HepG2 (cell line): ENCODE measurements around the gene BCL6B. TPM values are rescaled to one million over a fixed set of nuclear protein-coding genes. Genes with fewer than 3 reads are reported as not detected.

Experiments used
- ATAC-seq: fragments of 200-7000 bp; cut with Tn5 transposase; 3 replicates; pipeline ENCODE4 v1.9.1; 2020; ENCODE audit warnings: mild to moderate bottlenecking, moderate library complexity
- BruUV-seq: library from RNA; stranded (reverse); fragments of 400-500 nt; replicated peaks from 2 replicates; lab custom pipeline; 2021; lab: Mats Ljungman, UMichigan
- CTCF ChIA-PET: fragments of 300-600 bp; formaldehyde crosslinking; extraction: SDS; loops from one replicate; lab custom pipeline; 2021; ENCODE audit warnings: low total read pairs, inconsistent platforms, low intra/inter-chr PET ratio; lab: Yijun Ruan, JAX
- POLR2A ChIA-PET: fragments of 350-600 bp; sonication (Branson Sonifier 250); formaldehyde crosslinking; loops from one replicate; lab custom pipeline; 2020; ENCODE audit warnings: antibody characterized with exemption, inconsistent platforms; lab: Yijun Ruan, JAX
- DNase-seq: peaks from one replicate; pipeline ENCODE4 v3.0.0-alpha.2; 2015; ENCODE audit warnings: low spot score
- FAIRE-seq: peaks from 3 replicates; lab custom pipeline; 2011; peaks lifted over from hg19 to GRCh38; lab: Jason Lieb, UNC
- H2AFZ ChIP-seq: one replicate; pipeline ENCODE4 v1.6.1; 2011; ENCODE audit warnings: low read length, inconsistent platforms
- H3K27ac ChIP-seq: fragments of 300-600 bp; 3 replicates; pipeline ENCODE4 v1.8.0; 2011; ENCODE audit warnings: mixed run types, mild to moderate bottlenecking, mixed read lengths, low read length, inconsistent platforms; ENCODE audit not compliant: insufficient read depth; ENCODE audit errors: extremely low read length
- H3K27me3 ChIP-seq, 2 experiments: fragments of 200-600 bp in 1 of 2; 2 replicates in 1 of 2; 3 replicates in 1 of 2; pipeline versions ENCODE4 v1.6.0 to v1.8.0; 2011; ENCODE audit warnings: low read length in 2 of 2, mild to moderate bottlenecking in 2 of 2, moderate library complexity in 2 of 2, inconsistent platforms in 1 of 2; ENCODE audit not compliant: insufficient read depth in 2 of 2, control insufficient read depth in 1 of 2
- H3K36me3 ChIP-seq, 2 experiments: fragments of 200-600 bp in 1 of 2; replicated peaks in 1 of 2; 2 replicates in 1 of 2; 3 replicates in 1 of 2; pipeline versions ENCODE4 v1.5.1 to v1.8.0; 2011; ENCODE audit warnings: low read length in 2 of 2, inconsistent platforms in 1 of 2; ENCODE audit not compliant: insufficient read depth in 2 of 2, control insufficient read depth in 1 of 2
- H3K4me1 ChIP-seq: 2 replicates; pipeline ENCODE4 v1.5.1; 2012; ENCODE audit warnings: low read length, inconsistent platforms; ENCODE audit not compliant: insufficient read depth
- H3K4me2 ChIP-seq: 2 replicates; pipeline ENCODE4 v1.6.0; 2011; ENCODE audit warnings: low read depth, low read length, inconsistent platforms
- H3K4me3 ChIP-seq, 3 experiments: fragments of 200-600 bp in 1 of 3; sonication (generic), shearing (Covaris generic) in 1 of 3; replicated peaks in 1 of 3; 2 replicates each; pipeline ENCODE4 v1.5.1; 2011 to 2016; ENCODE audit warnings: low read length in 3 of 3, inconsistent platforms in 2 of 3, low read depth in 2 of 3, mild to moderate bottlenecking in 2 of 3, control low read depth in 1 of 3, mixed read lengths in 1 of 3; ENCODE audit not compliant: insufficient read depth in 1 of 3
- H3K79me2 ChIP-seq: one replicate; pipeline ENCODE4 v1.6.1; 2011; ENCODE audit warnings: low read length, inconsistent platforms; ENCODE audit not compliant: insufficient read depth
- H3K9ac ChIP-seq: 2 replicates; pipeline ENCODE4 v1.6.0; 2011; ENCODE audit warnings: mild to moderate bottlenecking, low read depth, low read length, inconsistent platforms; ENCODE audit not compliant: insufficient read depth
- H3K9me3 ChIP-seq: 2 replicates; pipeline ENCODE4 v1.5.1; 2012; ENCODE audit warnings: mild to moderate bottlenecking, low read length
- H4K20me1 ChIP-seq: 2 replicates; pipeline ENCODE4 v1.6.0; 2011; ENCODE audit warnings: inconsistent platforms, mild to moderate bottlenecking, low read length, moderate library complexity; ENCODE audit not compliant: insufficient read depth
- AKAP8 ChIP-seq: sonication (generic); formaldehyde crosslinking; IDR thresholded peaks from 2 replicates; pipeline ENCODE4 v1.5.1; 2020; ENCODE audit warnings: mild to moderate bottlenecking, missing genetic modification reagents
- KDM5A ChIP-seq: fragments of 200-600 bp; sonication (generic); IDR thresholded peaks from 2 replicates; pipeline ENCODE4 v1.7.0; 2018; ENCODE audit warnings: antibody characterized with exemption, mild to moderate bottlenecking, low read length, borderline replicate concordance
- MIER3 ChIP-seq: IDR thresholded peaks from 2 replicates; pipeline ENCODE4 v1.6.1; 2016; ENCODE audit warnings: missing compliant biosample characterization, borderline replicate concordance
- RORA ChIP-seq: sonication (generic); formaldehyde crosslinking; IDR thresholded peaks from 2 replicates; pipeline ENCODE4 v1.5.0; 2020; ENCODE audit warnings: mild to moderate bottlenecking, missing genetic modification reagents, moderate library complexity
- SMAD1 ChIP-seq: sonication (generic); formaldehyde crosslinking; IDR thresholded peaks from 2 replicates; pipeline ENCODE4 v1.4.0; 2020; ENCODE audit warnings: missing genetic modification reagents, low read depth, mild to moderate bottlenecking, borderline replicate concordance
- ZC3H13 ChIP-seq: sonication (generic); formaldehyde crosslinking; IDR thresholded peaks from 2 replicates; pipeline ENCODE4 v1.8.1; 2023; ENCODE audit warnings: mild to moderate bottlenecking, missing genetic modification reagents, moderate library complexity
- ZNF317 ChIP-seq: sonication (generic); formaldehyde crosslinking; IDR thresholded peaks from 2 replicates; pipeline ENCODE4 v1.5.0; 2020; ENCODE audit warnings: mild to moderate bottlenecking, missing genetic modification reagents
- ZNF383 ChIP-seq: sonication (generic); formaldehyde crosslinking; IDR thresholded peaks from 2 replicates; pipeline ENCODE4 v1.4.0; 2020; ENCODE audit warnings: missing genetic modification reagents, mild to moderate bottlenecking, borderline replicate concordance
- ZNF484 ChIP-seq: sonication (generic); formaldehyde crosslinking; IDR thresholded peaks from 2 replicates; pipeline ENCODE4 v1.5.1; 2020; ENCODE audit warnings: mild to moderate bottlenecking, low read depth, missing genetic modification reagents, borderline replicate concordance
- ZNF598 ChIP-seq: sonication (generic); formaldehyde crosslinking; IDR thresholded peaks from 2 replicates; pipeline ENCODE4 v1.5.1; 2020; ENCODE audit warnings: mild to moderate bottlenecking, missing genetic modification reagents, borderline replicate concordance
- ZNF75D ChIP-seq: sonication (generic); formaldehyde crosslinking; IDR thresholded peaks from 2 replicates; pipeline ENCODE4 v1.8.1; 2023; ENCODE audit warnings: missing genetic modification reagents, mild to moderate bottlenecking, borderline replicate concordance
- WGBS: methylation state at CpG from one replicate; pipeline ENCODE4 v1.1.6; 2017; ENCODE audit warnings: low lambda C conversion rate; 5-methylcytosine and 5-hydroxymethylcytosine counted together
- in situ Hi-C: cut with HindIII; loops from 2 replicates; pipeline ENCODE4 v1.10.0; 2017; ENCODE audit warnings: low pct_unique_long_range_greater_than_20kb; ENCODE audit not compliant: extremely low pct_ligation_motif_present
- intact Hi-C: fragments of 100-400 bp; cut with micrococcal nuclease; formaldehyde crosslinking; loops from one replicate; pipeline ENCODE4 v1.10.0; 2022; ENCODE audit not compliant: unreplicated experiment
- polyA plus RNA-seq, 8 experiments: library from polyadenylated mRNA; depleted of rRNA in 3 of 8; stranded (reverse) in 7 of 8; unstranded in 1 of 8; fragments of >200 nt; fragmentation: Illumina TruSeq in 4 of 8; extraction: Trizol in 4 of 8; gene quantifications; 2 replicates each; pipeline versions ENCODE4 v1.2.1 to v1.2.3, GENCODE V29; 2011 to 2016; ENCODE audit warnings: low read depth in 4 of 8, missing spikeins in 1 of 8, mixed read lengths in 1 of 8; ENCODE audit not compliant: insufficient read depth in 1 of 8
- total RNA-seq, 5 experiments: library from RNA; depleted of rRNA; stranded (reverse); fragments of >200 nt; fragmentation: Illumina TruSeq; extraction: Trizol; gene quantifications; 2 replicates each; pipeline ENCODE4 v1.2.3, GENCODE V29; 2016; ENCODE audit warnings: low read depth in 1 of 5
- TF ChIP-seq, protein P1 (sequence below): sonication (generic); formaldehyde crosslinking; IDR thresholded peaks from 2 replicates; pipeline ENCODE4 v1.4.0; 2020; ENCODE audit warnings: low read depth, mild to moderate bottlenecking, missing genetic modification reagents
- TF ChIP-seq, protein P2 (sequence below): sonication (generic); formaldehyde crosslinking; conservative IDR thresholded peaks from 2 replicates; pipeline ENCODE4 v1.4.0; 2020; ENCODE audit warnings: missing genetic modification reagents
- TF ChIP-seq, protein P3 (sequence below): sonication (generic); formaldehyde crosslinking; IDR thresholded peaks from 2 replicates; pipeline ENCODE4 v1.5.1; 2020; ENCODE audit warnings: mild to moderate bottlenecking, missing genetic modification reagents, moderate library complexity
- TF ChIP-seq, protein P4 (sequence below): IDR thresholded peaks from 2 replicates; pipeline ENCODE4 v1.6.1; 2016; ENCODE audit warnings: low read depth, control low read depth

Gene BCL6B
- total and polyA plus RNA-seq, 2 of the 13 experiments (the other 11 are each of a cell fraction or from before 2014, with no cell fraction given): not detected

DNA sequence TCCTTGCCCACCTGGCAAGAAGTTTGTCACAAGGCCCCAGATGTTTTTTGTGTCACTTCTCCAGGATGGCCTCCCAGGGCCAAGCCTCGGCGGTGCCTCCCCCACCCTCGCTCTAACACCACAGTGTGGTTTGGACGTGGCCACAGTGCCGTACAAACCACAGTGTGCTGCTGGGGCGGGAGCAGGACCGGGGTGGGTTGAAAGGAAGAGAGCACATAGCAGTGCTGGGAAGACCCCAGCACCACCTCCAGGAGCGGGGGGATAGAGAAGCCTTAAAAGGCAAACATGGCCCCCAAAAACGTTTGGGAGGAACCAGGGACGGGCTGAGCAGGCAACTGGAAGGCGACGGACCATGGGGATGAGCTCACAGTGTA lies 5.0 kb upstream of the BCL6B start:
- Histone ChIP-seq H3K79me2 (peaks cover 13% of the 10 kb centered on the region), H3K27me3 (peaks cover 0 to 6% of the 10 kb centered on the region in 2 experiments; a peak in 4 of 5 replicates), H3K4me2 (no peak overlapping the region), H4K20me1 (no peaks in the 10 kb centered on the region), H3K9me3 (no peaks in the 10 kb centered on the region), H3K9ac (no peak overlapping the region), H3K4me3 (no peak overlapping the region), H3K36me3 (no peaks in the 10 kb centered on the region; a peak in 1 of 5 replicates)
- intact Hi-C loops (no loop called here), in situ Hi-C loops (loop anchor here (10.0 kb wide), 1 partner anchor 353 kb away; no protein-coding TSS in a partner anchor)
- DNase-seq (no peak), ATAC-seq (no peak)
- ChIA-PET POLR2A (no interaction called here), CTCF (no interaction called here)
- WGBS: 89% methylated on average over 12 of the region's 12 CpGs
- TF ChIP-seq ZNF598 (CRISPR knock-in tag): no peak
- no peak for TF ChIP-seq ZNF317
- no peak for TF ChIP-seq ZNF484 (CRISPR knock-in tag)
- TF ChIP-seq, protein P1, sequence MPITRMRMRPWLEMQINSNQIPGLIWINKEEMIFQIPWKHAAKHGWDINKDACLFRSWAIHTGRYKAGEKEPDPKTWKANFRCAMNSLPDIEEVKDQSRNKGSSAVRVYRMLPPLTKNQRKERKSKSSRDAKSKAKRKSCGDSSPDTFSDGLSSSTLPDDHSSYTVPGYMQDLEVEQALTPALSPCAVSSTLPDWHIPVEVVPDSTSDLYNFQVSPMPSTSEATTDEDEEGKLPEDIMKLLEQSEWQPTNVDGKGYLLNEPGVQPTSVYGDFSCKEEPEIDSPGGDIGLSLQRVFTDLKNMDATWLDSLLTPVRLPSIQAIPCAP: no peak
- TF ChIP-seq, protein P2, sequence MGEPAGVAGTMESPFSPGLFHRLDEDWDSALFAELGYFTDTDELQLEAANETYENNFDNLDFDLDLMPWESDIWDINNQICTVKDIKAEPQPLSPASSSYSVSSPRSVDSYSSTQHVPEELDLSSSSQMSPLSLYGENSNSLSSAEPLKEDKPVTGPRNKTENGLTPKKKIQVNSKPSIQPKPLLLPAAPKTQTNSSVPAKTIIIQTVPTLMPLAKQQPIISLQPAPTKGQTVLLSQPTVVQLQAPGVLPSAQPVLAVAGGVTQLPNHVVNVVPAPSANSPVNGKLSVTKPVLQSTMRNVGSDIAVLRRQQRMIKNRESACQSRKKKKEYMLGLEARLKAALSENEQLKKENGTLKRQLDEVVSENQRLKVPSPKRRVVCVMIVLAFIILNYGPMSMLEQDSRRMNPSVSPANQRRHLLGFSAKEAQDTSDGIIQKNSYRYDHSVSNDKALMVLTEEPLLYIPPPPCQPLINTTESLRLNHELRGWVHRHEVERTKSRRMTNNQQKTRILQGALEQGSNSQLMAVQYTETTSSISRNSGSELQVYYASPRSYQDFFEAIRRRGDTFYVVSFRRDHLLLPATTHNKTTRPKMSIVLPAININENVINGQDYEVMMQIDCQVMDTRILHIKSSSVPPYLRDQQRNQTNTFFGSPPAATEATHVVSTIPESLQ (CRISPR knock-in tag): no peak
- TF ChIP-seq, protein P3, sequence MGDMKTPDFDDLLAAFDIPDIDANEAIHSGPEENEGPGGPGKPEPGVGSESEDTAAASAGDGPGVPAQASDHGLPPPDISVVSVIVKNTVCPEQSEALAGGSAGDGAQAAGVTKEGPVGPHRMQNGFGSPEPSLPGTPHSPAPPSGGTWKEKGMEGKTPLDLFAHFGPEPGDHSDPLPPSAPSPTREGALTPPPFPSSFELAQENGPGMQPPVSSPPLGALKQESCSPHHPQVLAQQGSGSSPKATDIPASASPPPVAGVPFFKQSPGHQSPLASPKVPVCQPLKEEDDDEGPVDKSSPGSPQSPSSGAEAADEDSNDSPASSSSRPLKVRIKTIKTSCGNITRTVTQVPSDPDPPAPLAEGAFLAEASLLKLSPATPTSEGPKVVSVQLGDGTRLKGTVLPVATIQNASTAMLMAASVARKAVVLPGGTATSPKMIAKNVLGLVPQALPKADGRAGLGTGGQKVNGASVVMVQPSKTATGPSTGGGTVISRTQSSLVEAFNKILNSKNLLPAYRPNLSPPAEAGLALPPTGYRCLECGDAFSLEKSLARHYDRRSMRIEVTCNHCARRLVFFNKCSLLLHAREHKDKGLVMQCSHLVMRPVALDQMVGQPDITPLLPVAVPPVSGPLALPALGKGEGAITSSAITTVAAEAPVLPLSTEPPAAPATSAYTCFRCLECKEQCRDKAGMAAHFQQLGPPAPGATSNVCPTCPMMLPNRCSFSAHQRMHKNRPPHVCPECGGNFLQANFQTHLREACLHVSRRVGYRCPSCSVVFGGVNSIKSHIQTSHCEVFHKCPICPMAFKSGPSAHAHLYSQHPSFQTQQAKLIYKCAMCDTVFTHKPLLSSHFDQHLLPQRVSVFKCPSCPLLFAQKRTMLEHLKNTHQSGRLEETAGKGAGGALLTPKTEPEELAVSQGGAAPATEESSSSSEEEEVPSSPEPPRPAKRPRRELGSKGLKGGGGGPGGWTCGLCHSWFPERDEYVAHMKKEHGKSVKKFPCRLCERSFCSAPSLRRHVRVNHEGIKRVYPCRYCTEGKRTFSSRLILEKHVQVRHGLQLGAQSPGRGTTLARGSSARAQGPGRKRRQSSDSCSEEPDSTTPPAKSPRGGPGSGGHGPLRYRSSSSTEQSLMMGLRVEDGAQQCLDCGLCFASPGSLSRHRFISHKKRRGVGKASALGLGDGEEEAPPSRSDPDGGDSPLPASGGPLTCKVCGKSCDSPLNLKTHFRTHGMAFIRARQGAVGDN (CRISPR knock-in tag): no peak
- TF ChIP-seq ZNF383 (CRISPR knock-in tag): no peak
- no peak for TF ChIP-seq AKAP8 (CRISPR knock-in tag)
- no peak for TF ChIP-seq ZC3H13 (CRISPR knock-in tag)
- no peak for TF ChIP-seq MIER3 (CRISPR knock-in tag)
- no peak for TF ChIP-seq RORA
- TF ChIP-seq SMAD1 (CRISPR knock-in tag): no peak
- TF ChIP-seq ZNF75D (CRISPR knock-in tag): no peak
- TF ChIP-seq, protein P4, sequence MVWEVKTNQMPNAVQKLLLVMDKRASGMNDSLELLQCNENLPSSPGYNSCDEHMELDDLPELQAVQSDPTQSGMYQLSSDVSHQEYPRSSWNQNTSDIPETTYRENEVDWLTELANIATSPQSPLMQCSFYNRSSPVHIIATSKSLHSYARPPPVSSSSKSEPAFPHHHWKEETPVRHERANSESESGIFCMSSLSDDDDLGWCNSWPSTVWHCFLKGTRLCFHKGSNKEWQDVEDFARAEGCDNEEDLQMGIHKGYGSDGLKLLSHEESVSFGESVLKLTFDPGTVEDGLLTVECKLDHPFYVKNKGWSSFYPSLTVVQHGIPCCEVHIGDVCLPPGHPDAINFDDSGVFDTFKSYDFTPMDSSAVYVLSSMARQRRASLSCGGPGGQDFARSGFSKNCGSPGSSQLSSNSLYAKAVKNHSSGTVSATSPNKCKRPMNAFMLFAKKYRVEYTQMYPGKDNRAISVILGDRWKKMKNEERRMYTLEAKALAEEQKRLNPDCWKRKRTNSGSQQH: no peak
- no peak for TF ChIP-seq KDM5A
- TF ChIP-seq, all 625 proteins: peak for 0
- Histone ChIP-seq H3K4me1 (peaks cover 50% of the 10 kb centered on the region), H3K27ac (no peak overlapping the region), H2AFZ (no peak overlapping the region)
- FAIRE-seq: no peak
- no TSS peak for BruUV-seq
